Cardiac muscle cell (in vitro differentiated cells and primary cell): Measurements from ENCODE around the gene NKD2. TPM values are rescaled to one million over a fixed set of nuclear protein-coding genes. Genes with fewer than 3 reads are reported as not detected.
A peak's percentile ranks its signal among the peaks of the same experiment; 100 is the strongest.

ENCODE experiments used
- DNase-seq, 2 donors: peaks; one replicate each; pipeline versions ENCODE4 v3.0.0 to v3.0.0-alpha.2; 2010 to 2017; ENCODE audit warnings: low read depth in 1 of 2, low spot score in 1 of 2
- H3K27ac ChIP-seq: fragments of 200-600 bp; sonication (generic); 2 replicates; pipeline ENCODE4 v1.5.1; 2016
- H3K27me3 ChIP-seq: fragments of 200-600 bp; sonication (generic); 2 replicates; pipeline ENCODE4 v1.6.0; 2016; ENCODE audit warnings: control low read depth
- H3K36me3 ChIP-seq: fragments of 200-600 bp; sonication (generic); 2 replicates; pipeline ENCODE4 v1.5.1; 2016; ENCODE audit warnings: control low read depth
- H3K4me1 ChIP-seq: fragments of 200-600 bp; sonication (generic); 2 replicates; pipeline ENCODE4 v1.8.1; 2017; ENCODE audit warnings: low read depth, mild to moderate bottlenecking, mixed run types
- H3K4me3 ChIP-seq: fragments of 200-600 bp; sonication (generic); 2 replicates; pipeline ENCODE4 v1.5.1; 2016; ENCODE audit warnings: mild to moderate bottlenecking
- H3K9me3 ChIP-seq: fragments of 200-600 bp; sonication (generic); 2 replicates; pipeline ENCODE4 v1.5.1; 2017; ENCODE audit warnings: low read depth, mild to moderate bottlenecking, control low read depth
- polyA plus RNA-seq: library from polyadenylated mRNA; unstranded; fragments of >200 nt; fragmentation: Nextera tagmentation; extraction: Ambion mirVana; gene quantifications from 2 replicates; pipeline ENCODE4 v1.2.1, GENCODE V29; 2016
- total RNA-seq: library from RNA; depleted of rRNA; stranded (reverse); fragments of >200 nt; gene quantifications from 2 replicates; pipeline ENCODE4 v1.2.3, GENCODE V29; 2016
- TF ChIP-seq, protein P1 (sequence below): IDR thresholded peaks from 2 replicates; pipeline ENCODE4 v1.5.1; 2012; ENCODE audit warnings: low read depth, mild to moderate bottlenecking, low read length

The NKD2 gene
- total and polyA plus RNA-seq, 2 experiments from 2014 or later, result 3.4 to 3.9 TPM

DNA sequence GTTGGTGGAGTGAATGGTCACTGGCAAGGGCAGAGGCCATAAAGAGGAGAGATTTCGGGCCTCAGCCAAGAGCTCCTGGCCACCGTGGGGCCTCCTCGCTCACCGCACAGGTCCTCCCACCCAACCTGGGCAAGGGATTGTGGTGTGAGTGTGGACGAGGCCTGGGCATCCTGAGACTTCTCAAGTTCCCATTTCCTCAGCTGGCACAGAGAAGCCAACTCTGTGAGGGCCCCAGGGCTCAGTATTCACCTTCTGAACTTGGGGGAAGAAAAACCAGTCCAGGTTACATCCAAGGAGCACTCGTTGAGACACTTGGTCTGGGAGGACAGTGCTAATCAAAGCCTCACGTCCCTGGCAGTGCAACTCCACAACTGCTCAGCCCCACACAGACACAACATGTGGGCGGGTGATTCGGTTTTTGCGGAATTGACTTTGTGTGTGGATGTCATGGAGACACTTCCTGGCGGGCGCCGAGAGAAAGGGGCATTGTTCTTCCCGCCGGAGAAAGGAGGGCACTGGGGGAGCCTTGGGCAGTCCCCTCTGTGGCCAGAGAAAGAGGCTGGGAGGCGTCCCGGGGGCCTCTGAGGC lies 28.5 kb upstream of the NKD2 start:
- DNase-seq, result no peak
- no peaks in the 10 kb centered on the region for H3K4me1 ChIP-seq
- H3K27me3 ChIP-seq, result no peaks in the 10 kb centered on the region
- TF ChIP-seq, protein P1, sequence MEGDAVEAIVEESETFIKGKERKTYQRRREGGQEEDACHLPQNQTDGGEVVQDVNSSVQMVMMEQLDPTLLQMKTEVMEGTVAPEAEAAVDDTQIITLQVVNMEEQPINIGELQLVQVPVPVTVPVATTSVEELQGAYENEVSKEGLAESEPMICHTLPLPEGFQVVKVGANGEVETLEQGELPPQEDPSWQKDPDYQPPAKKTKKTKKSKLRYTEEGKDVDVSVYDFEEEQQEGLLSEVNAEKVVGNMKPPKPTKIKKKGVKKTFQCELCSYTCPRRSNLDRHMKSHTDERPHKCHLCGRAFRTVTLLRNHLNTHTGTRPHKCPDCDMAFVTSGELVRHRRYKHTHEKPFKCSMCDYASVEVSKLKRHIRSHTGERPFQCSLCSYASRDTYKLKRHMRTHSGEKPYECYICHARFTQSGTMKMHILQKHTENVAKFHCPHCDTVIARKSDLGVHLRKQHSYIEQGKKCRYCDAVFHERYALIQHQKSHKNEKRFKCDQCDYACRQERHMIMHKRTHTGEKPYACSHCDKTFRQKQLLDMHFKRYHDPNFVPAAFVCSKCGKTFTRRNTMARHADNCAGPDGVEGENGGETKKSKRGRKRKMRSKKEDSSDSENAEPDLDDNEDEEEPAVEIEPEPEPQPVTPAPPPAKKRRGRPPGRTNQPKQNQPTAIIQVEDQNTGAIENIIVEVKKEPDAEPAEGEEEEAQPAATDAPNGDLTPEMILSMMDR, result no peak
- no peaks in the 10 kb centered on the region for H3K9me3 ChIP-seq
- H3K36me3 ChIP-seq, result no peaks in the 10 kb centered on the region
- no peak overlapping the region for H3K4me3 ChIP-seq
- H3K27ac ChIP-seq, result no peak overlapping the region

DNA sequence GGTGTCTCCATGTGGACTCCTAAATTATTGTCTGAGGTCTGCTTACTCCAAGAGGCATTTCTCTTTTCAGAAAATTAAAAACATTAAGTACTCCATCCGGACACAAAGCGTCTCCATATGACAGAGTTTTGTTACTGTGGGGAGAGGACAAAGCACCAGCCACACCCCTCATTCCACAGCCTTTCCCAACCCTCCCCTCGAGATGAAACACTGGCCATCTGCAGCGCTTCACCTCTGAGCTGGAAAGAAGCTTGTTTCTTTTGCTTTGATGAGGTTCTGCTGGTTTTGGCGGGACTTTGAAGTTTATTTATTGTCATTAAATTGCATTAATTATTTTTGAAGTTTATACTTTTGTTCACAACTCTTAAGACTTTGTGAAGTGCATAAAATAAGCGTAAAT lies 27.6 kb upstream of the NKD2 start:
- no peak overlapping the region for H3K27ac ChIP-seq
- DNase-seq, result peak in 1 of 2 donors; percentile 49
- TF ChIP-seq, protein P1, result no peak

DNA sequence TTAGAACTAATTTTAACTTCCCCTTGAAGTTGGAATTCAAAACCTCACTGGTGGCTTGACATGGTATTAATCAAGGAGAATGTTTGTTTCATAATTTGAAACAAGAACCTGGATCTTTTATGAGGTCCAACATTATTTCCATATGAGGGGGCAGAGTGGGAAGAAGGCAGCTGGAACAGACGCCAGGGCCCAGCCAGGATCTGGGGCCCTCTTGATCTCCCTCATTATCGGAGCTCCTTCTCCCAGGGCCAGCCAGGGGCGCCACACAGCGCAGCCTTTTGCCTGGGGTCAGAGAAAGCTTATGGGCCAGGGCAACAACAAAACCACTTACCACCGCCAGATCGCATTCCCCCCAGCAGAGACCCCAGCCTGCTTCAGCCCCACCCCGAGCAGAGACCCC lies 27.1 kb upstream of the NKD2 start:
- no peak for DNase-seq
- Histone ChIP-seq H3K27ac (no peak overlapping the region), H3K27me3 (no peaks in the 10 kb centered on the region), H3K9me3 (no peaks in the 10 kb centered on the region), H3K36me3 (no peaks in the 10 kb centered on the region), H3K4me1 (no peaks in the 10 kb centered on the region), H3K4me3 (no peak overlapping the region)
- TF ChIP-seq, protein P1, result no peak

More for the DNA sequence above, 27.6 kb upstream of the NKD2 start:
- no peaks in the 10 kb centered on the region for H3K9me3 ChIP-seq
- H3K4me1 ChIP-seq, result no peaks in the 10 kb centered on the region
- H3K4me3 ChIP-seq, result no peak overlapping the region
- H3K36me3 ChIP-seq, result no peaks in the 10 kb centered on the region
- no peaks in the 10 kb centered on the region for H3K27me3 ChIP-seq

DNA sequence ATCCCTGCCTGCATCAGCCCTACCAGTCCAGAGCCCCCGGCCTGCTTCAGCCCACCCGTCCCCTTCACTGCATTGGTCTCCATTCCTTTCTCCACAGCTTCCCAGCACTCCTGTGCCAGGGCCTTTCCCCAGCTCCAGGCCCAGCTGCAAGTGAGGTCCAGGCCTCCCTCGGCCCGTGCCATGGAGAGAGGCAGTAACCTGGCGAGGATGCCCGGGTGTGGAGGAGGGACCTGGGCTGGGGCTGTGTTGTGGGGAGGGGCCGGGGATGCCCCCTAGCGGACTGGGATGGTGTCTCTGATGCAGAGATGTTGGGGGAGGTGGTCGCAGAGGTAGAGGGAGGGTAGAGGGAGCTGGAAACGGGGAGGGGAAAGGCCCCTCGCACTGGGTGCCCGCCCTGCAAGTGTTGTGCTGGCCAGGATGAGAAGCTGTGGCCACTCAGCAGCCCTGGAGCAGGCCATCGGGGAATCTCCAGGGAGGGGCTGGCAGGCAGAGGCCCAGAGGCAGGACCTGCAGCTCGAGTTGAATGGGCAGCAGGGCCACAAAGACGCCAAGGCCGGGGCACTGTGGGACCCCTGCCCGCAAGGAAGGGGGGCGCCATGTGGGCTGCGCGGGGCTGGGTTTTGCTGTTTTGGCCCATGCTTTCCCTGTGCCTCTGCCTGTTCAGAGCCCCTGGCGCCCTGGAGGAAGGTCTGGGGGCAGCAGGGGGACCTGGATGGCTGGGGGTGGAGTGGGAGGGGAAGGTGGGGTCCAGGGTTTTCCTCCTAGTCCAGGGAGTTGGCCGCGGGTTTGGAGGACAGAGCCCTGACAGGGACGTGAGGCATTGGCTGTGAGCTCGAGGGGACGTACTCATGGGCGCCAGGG lies 26.0 kb upstream of the NKD2 start:
- Histone ChIP-seq H3K36me3 (no peaks in the 10 kb centered on the region), H3K27me3 (no peaks in the 10 kb centered on the region), H3K4me3 (no peak overlapping the region), H3K27ac (no peak overlapping the region), H3K9me3 (no peaks in the 10 kb centered on the region), H3K4me1 (no peaks in the 10 kb centered on the region)
- TF ChIP-seq, protein P1, result peak; percentile 39
- DNase-seq, result no peak

DNA sequence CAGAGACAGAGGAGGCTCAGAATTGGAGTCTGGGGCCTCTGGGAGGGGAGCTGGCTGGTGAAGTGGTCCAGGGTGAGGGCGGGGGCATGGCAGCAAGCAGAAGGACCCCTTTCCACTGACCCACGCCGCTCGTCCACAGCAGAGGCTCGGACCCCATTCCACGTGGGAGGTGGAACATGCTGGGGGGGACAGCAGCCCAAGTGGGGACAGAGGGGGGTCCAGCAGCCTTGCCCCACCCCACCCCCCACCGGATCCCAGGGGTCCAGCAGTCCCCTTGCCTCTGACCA lies 25.4 kb upstream of the NKD2 start:
- Histone ChIP-seq H3K27me3 (no peaks in the 10 kb centered on the region), H3K4me3 (no peak overlapping the region), H3K36me3 (no peaks in the 10 kb centered on the region), H3K4me1 (no peaks in the 10 kb centered on the region), H3K9me3 (no peaks in the 10 kb centered on the region), H3K27ac (no peak overlapping the region)
- TF ChIP-seq, protein P1, result no peak
- no peak for DNase-seq
